VCaP (cell line): ENCODE results near the gene PCNX2.

Experiments
- H3K27ac ChIP-seq: fragments of 450-650 bp; 2 replicates; pipeline ENCODE4 v1.5.1; 2017
- CTCF ChIP-seq: fragments of 450-650 bp; conservative IDR thresholded peaks from 2 replicates; pipeline ENCODE4 v1.5.1; 2017; ENCODE audit warnings: mild to moderate bottlenecking, moderate library complexity

The PCNX2 gene

GRCh38 chr1:233256191-233256590 lies 39.3 kb downstream of the PCNX2 start:
- no peak overlapping the region for H3K27ac ChIP-seq
- TF ChIP-seq CTCF = no peak

- H3K27ac ChIP-seq = no peak overlapping the region
- TF ChIP-seq CTCF = no peak
These were observed 40.4 kb downstream of the PCNX2 start for GRCh38 chr1:233255145-233255544.

GRCh38 chr1:233253832-233254331 lies 41.6 kb downstream of the PCNX2 start:
- TF ChIP-seq CTCF = no peak

GRCh38 chr1:233253231-233253831 lies 42.2 kb downstream of the PCNX2 start:
- no peak overlapping the region for H3K27ac ChIP-seq
- no peak for TF ChIP-seq CTCF

More at GRCh38 chr1:233253832-233254331, 41.6 kb downstream of the PCNX2 start:
- no peak overlapping the region for H3K27ac ChIP-seq

- TF ChIP-seq CTCF = no peak
- no peak overlapping the region for H3K27ac ChIP-seq
These were observed 43.1 kb downstream of the PCNX2 start for GRCh38 chr1:233252441-233252840.

- TF ChIP-seq CTCF = no peak
These were observed 44.3 kb downstream of the PCNX2 start for GRCh38 chr1:233251201-233251720.

GRCh38 chr1:233248014-233248413 lies 47.5 kb downstream of the PCNX2 start:
- H3K27ac ChIP-seq = no peak overlapping the region
- TF ChIP-seq CTCF = no peak

More at GRCh38 chr1:233251201-233251720, 44.3 kb downstream of the PCNX2 start:
- H3K27ac ChIP-seq = no peak overlapping the region
